Left lung (tissue), 10 donors: Measurements from ENCODE around the gene FOXRED1. TPM values are rescaled to one million over a fixed set of nuclear protein-coding genes. Genes with fewer than 3 reads are reported as not detected.

Experiments used
- ATAC-seq: fragments of 200-7000 bp; cut with Tn5 transposase; one replicate; pipeline ENCODE4 v1.9.1; 2020; ENCODE audit warnings: moderate library complexity
- DNase-seq, 4 donors: peaks; one replicate each; pipeline ENCODE4 v3.0.0-alpha.2; 2013 to 2020
- H3K27ac ChIP-seq, 2 donors: fragments of 200-600 bp; sonication (generic) in 1 of 2; one replicate each; pipeline versions ENCODE4 v1.5.0 to v1.8.0; 2020 to 2021
- H3K27me3 ChIP-seq, 2 donors: fragments of 200-600 bp; sonication (generic) in 1 of 2; one replicate each; pipeline versions ENCODE4 v1.5.0 to v1.8.0; 2020 to 2021
- H3K36me3 ChIP-seq, 2 donors: fragments of 200-600 bp; sonication (generic) in 1 of 2; one replicate each; pipeline versions ENCODE4 v1.5.0 to v1.8.0; 2020 to 2021
- H3K4me1 ChIP-seq, 2 donors: fragments of 200-600 bp; one replicate each; pipeline ENCODE4 v1.8.0; 2021
- H3K4me3 ChIP-seq, 2 donors: fragments of 200-600 bp; sonication (generic) in 1 of 2; one replicate each; pipeline versions ENCODE4 v1.5.0 to v1.8.0; 2020 to 2021; ENCODE audit warnings: mild to moderate bottlenecking in 1 of 2
- H3K9me3 ChIP-seq, 2 donors: fragments of 200-600 bp; sonication (generic) in 1 of 2; one replicate each; pipeline versions ENCODE4 v1.5.0 to v1.8.0; 2020 to 2021
- CTCF ChIP-seq, 2 donors: fragments of 200-600 bp; sonication (generic) in 1 of 2; IDR thresholded peaks; one replicate each; pipeline versions ENCODE4 v1.5.0 to v1.8.0; 2021; ENCODE audit warnings: antibody characterized with exemption in 2 of 2
- intact Hi-C, 2 donors: fragments of 100-400 bp; cut with DNase I; formaldehyde crosslinking; loops; one replicate each; pipeline versions ENCODE4 v1.11.2 to v1.14.2; 2022
- polyA plus RNA-seq, 6 donors: library from polyadenylated mRNA; unstranded; fragments of 120-200 nt; gene quantifications; one replicate each; pipeline ENCODE4 v1.2.1, GENCODE V29; 2013; ENCODE audit not compliant: insufficient read length in 6 of 6
- total RNA-seq, 2 donors: library from RNA; stranded (reverse); fragmentation: NEBNext Ultra II Directional; extraction: Animal tissue kit (Norgen Biotek cat#: 25700); gene quantifications; one replicate each; pipeline ENCODE4 v1.2.1, GENCODE V29; 2021
- donor health status: DM: no; HTN: yes; CAD: no.
- donor health status: DM: no; HTN: no; CAD: no.

FOXRED1 gene
- total and polyA plus RNA-seq, 8 donors = 19.6 to 59.7 (median 45.5) TPM

DNA sequence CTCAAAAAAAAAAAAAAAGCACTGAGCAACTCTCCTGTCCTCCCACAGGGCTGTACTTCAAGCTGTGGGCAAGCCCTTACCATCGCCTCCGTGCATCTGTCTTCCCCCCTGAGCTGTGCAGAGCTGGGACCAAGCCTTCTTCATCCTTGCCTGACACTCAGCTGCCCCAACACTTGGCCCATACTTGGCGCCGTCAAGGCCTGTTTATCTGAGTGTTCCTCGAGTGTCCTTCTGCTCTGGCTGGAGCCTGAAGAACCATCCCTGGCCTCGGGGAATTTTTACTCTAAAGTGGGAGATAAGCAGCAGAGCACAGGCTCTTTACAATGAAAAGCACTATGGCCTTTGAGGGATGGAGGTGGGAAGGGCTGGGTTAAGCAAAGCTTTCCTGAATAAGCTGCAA is 12.3 kb downstream of the FOXRED1 start:
- Histone ChIP-seq H3K36me3 (peaks cover 0 to 15% of the 10 kb centered on the region in 2 donors), H3K4me1 (peaks cover 19 to 47% of the 10 kb centered on the region in 2 donors), H3K9me3 (no peaks in the 10 kb centered on the region), H3K4me3 (no peak overlapping the region), H3K27me3 (no peaks in the 10 kb centered on the region), H3K27ac (peak overlapping the region in 1 of 2 donors; percentile 98)
- DNase-seq = peak in 2 of 4 donors; percentile 44 to 74
- ATAC-seq = peak; percentile 67
- intact Hi-C loops = no loop called here
- TF ChIP-seq CTCF (IDR thresholded peaks at IDR 0.05) = no peak

DNA sequence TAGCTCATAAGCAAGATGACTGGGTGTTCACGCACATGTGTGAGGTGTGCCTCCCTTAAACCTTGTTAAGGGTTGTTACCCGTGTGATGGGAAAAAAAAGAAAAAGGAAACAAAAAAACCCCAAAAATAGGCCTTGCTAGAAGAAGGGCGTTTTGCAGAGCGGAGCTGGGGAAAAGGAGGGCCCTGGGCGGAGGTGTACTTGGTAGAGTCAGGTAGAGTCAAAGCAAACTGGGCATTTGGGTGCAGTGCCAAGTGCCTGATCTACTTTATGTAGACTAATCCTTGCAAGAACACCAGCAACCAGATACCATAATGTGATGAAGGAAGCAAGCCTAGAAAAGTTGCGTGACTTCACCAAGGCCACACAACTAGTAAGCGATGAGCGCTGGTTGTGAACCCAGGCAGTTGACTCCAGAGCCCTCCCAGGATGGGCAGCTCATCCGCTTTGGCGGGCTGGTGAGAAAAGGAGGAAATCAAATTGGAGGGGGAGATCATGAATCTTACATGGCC is 12.8 kb downstream of the FOXRED1 start:
- peak overlapping the region in 1 of 2 donors; percentile 73 for H3K4me3 ChIP-seq
- intact Hi-C loops = no loop called here
- no peak for DNase-seq

DNA sequence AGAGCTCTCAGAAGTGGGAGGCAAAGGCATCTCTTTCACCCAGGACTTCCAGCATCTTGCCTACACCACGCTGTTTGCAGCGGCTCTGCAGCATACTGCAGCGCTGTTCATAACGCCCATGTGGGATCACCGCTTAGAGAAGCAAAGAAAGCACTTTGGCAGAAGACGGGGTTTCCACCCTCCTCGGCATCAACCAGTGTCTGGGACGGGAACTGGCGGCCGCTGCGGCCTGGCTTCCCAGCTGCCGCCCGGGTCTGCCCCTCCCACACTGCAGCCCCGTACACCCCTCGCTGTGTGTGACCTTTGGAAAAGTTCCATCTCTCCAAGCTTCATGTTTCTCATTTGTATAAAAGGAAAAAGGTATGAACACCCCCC is 13.4 kb downstream of the FOXRED1 start:
- Histone ChIP-seq H3K4me1 (peaks cover 19 to 47% of the 10 kb centered on the region in 2 donors), H3K9me3 (no peaks in the 10 kb centered on the region), H3K27ac (peak overlapping the region; percentile 93 to 98), H3K4me3 (peak overlapping the region; percentile 60 to 73), H3K36me3 (peaks cover 0 to 7% of the 10 kb centered on the region in 2 donors), H3K27me3 (no peaks in the 10 kb centered on the region)
- ATAC-seq (peak; percentile 27), DNase-seq (peak; percentile 47 to 84 (median 59))
- TF ChIP-seq CTCF (IDR thresholded peaks at IDR 0.05) = no peak
- intact Hi-C loops = no loop called here

More for the DNA sequence above, 12.8 kb downstream of the FOXRED1 start:
- TF ChIP-seq CTCF (IDR thresholded peaks at IDR 0.05) = no peak
- H3K9me3 ChIP-seq = no peaks in the 10 kb centered on the region
- peak overlapping the region in 1 of 2 donors; percentile 98 for H3K27ac ChIP-seq
- peaks cover 19 to 47% of the 10 kb centered on the region in 2 donors for H3K4me1 ChIP-seq
- ATAC-seq = no peak
- H3K27me3 ChIP-seq = no peaks in the 10 kb centered on the region
- H3K36me3 ChIP-seq = peaks cover 0 to 13% of the 10 kb centered on the region in 2 donors

DNA sequence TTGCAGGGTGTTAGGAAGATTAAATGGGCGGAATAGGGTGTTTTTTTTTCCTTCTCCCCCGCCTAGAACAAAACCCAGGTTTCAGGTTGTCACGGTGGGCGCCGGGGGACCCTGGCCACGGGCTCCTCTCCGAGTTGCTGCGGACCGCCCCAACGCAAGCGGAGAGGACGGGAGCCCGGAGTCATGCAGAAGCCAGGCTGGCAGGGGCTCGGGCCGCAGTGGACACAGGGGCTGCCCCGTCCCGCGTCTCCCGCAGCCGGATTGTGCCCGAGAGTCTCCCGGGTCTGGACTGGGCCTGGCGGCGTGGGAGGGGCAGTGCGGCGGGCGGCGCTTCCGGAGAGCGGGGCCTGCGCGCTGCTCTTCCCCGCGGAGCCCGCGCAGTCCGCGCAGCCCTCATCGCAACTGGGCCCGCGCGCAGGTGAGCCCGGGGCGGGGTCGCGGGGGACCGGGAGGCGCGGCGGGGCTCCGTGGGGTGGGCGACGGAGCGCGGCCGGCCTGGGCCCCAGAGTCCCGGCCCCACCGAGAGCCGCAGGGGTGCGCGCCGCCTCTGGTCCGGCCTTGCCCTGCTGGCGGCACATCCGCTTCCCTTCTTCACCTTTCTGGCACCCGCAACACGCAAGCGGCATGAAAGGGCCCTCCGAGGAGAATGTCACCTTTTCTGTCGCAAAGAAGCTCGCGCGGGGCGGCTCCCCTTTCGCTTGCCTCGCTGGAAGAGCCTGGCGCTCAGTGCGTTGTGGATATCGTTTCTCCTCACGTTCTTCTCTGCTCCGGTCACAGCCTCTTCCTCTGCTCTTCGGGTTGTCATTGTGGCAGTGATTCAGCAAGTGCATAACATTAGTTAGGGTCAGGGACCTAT is 14.0 kb downstream of the FOXRED1 start, which contains the start of gene TIRAP:
TIRAP (plus strand) TSS at position 358 of the 856 bp plus-strand sequence. CDS start 7,802 bp downstream, outside the sequence.
- TF ChIP-seq CTCF (IDR thresholded peaks at IDR 0.05) = peak in 1 of 2 donors; percentile 51
- H3K4me1 ChIP-seq = peaks cover 19 to 47% of the 10 kb centered on the region in 2 donors
- ATAC-seq (peak; percentile 82), DNase-seq (peak; percentile 61 to 95 (median 72))
- intact Hi-C loops = no loop called here
- peaks cover 0 to 6% of the 10 kb centered on the region in 2 donors for H3K36me3 ChIP-seq
- H3K27me3 ChIP-seq = no peaks in the 10 kb centered on the region
- peak within 1 kb of the TSS; percentile 93 to 98 for H3K27ac ChIP-seq
- peak within 1 kb of the TSS; percentile 60 to 73 for H3K4me3 ChIP-seq
- no peaks in the 10 kb centered on the region for H3K9me3 ChIP-seq

- intact Hi-C loops = no loop called here
- no peak for ATAC-seq
- peak in 1 of 4 donors; percentile 83 for DNase-seq
- peaks cover 19 to 47% of the 10 kb centered on the region in 2 donors for H3K4me1 ChIP-seq
- H3K4me3 ChIP-seq = no peak overlapping the region
- H3K9me3 ChIP-seq = no peaks in the 10 kb centered on the region
- peaks cover 0 to 20% of the 10 kb centered on the region in 2 donors for H3K36me3 ChIP-seq
- H3K27me3 ChIP-seq = no peaks in the 10 kb centered on the region
- H3K27ac ChIP-seq = no peak overlapping the region
- no peak for TF ChIP-seq CTCF (IDR thresholded peaks at IDR 0.05)
Observed at GRCh38 chr11:126284829-126285228, 15.9 kb downstream of the FOXRED1 start.
